GM12878 (cell line): ENCODE data around the gene TNFAIP1. TPM values are rescaled to one million over a fixed set of nuclear protein-coding genes. Genes with fewer than 3 reads are reported as not detected.

Experiments used
- ATAC-seq: fragments of 200-7000 bp; cut with Tn5 transposase; 3 replicates; pipeline ENCODE4 v1.9.1; 2020; ENCODE audit warnings: mild to moderate bottlenecking, moderate library complexity
- BruUV-seq: library from RNA; stranded (reverse); fragments of 400-500 nt; replicated peaks from 2 replicates; lab custom pipeline; 2021; lab: Mats Ljungman, UMichigan
- CTCF ChIA-PET: fragments of 300-600 bp; sonication (Branson Sonifier 250); formaldehyde crosslinking; extraction: SDS; loops from one replicate; lab custom pipeline; 2021; ENCODE audit warnings: inconsistent platforms; lab: Yijun Ruan, JAX
- POLR2A ChIA-PET: fragments of 350-600 bp; formaldehyde crosslinking; extraction: SDS; loops from one replicate; lab custom pipeline; 2021; ENCODE audit warnings: inconsistent platforms; lab: Charles Lee
- RAD21 ChIA-PET: fragments of 300-600 bp; sonication (Branson Sonifier 250); formaldehyde crosslinking; loops from one replicate; lab custom pipeline; 2023; ENCODE audit warnings: antibody characterized with exemption; ENCODE audit not compliant: unreplicated experiment; lab: Charles Lee
- SMC1A ChIA-PET: fragments of 300-600 bp; sonication (Branson Sonifier 250); formaldehyde crosslinking; loops from one replicate; lab custom pipeline; 2023; ENCODE audit not compliant: unreplicated experiment, uncharacterized antibody; lab: Charles Lee
- DNase-seq: peaks from one replicate; pipeline ENCODE4 v3.0.0-alpha.2; 2011; ENCODE audit warnings: low read depth, low spot score
- FAIRE-seq: peaks from 3 replicates; lab custom pipeline; 2011; peaks lifted over from hg19 to GRCh38; lab: Jason Lieb, UNC
- H2AFZ ChIP-seq: 2 replicates; pipeline ENCODE4 v1.6.0; 2011; ENCODE audit warnings: low read depth, low read length, control low read depth; ENCODE audit not compliant: control insufficient read depth
- H3K27ac ChIP-seq: 2 replicates; pipeline ENCODE4 v1.5.1; 2011; ENCODE audit warnings: control low read depth; ENCODE audit not compliant: control insufficient read depth, insufficient read depth
- H3K27me3 ChIP-seq, 2 experiments: replicated peaks in 1 of 2; 2 replicates each; pipeline versions ENCODE4 v1.6.0 to v1.6.1; 2011; ENCODE audit warnings: low read length in 1 of 2; ENCODE audit not compliant: control insufficient read depth in 2 of 2, insufficient read depth in 2 of 2
- H3K36me3 ChIP-seq, 2 experiments: 2 replicates each; pipeline ENCODE4 v1.5.1; 2011; ENCODE audit warnings: low read length in 1 of 2; ENCODE audit not compliant: control insufficient read depth in 2 of 2, insufficient read depth in 2 of 2
- H3K4me1 ChIP-seq: 2 replicates; pipeline ENCODE4 v1.6.1; 2011; ENCODE audit warnings: mild to moderate bottlenecking, low read length, moderate library complexity, mixed read lengths; ENCODE audit not compliant: control insufficient read depth, insufficient read depth
- H3K4me2 ChIP-seq: 2 replicates; pipeline ENCODE4 v1.6.0; 2011; ENCODE audit warnings: control low read depth; ENCODE audit not compliant: control insufficient read depth, insufficient read depth
- H3K4me3 ChIP-seq: fragments of 200-600 bp; sonication (generic); 2 replicates; pipeline ENCODE4 v1.5.1; 2016
- H3K79me2 ChIP-seq: 2 replicates; pipeline ENCODE4 v1.6.0; 2011; ENCODE audit warnings: low read length; ENCODE audit not compliant: control insufficient read depth, insufficient read depth
- H3K9ac ChIP-seq: 2 replicates; pipeline ENCODE4 v1.8.0; 2011; ENCODE audit warnings: low read length, control low read depth, mixed read lengths; ENCODE audit not compliant: control insufficient read depth, insufficient read depth
- H3K9me3 ChIP-seq: replicated peaks from 3 replicates; pipeline ENCODE4 v1.5.1; 2011; ENCODE audit warnings: mild to moderate bottlenecking, low read length; ENCODE audit not compliant: control insufficient read depth, insufficient read depth
- H4K20me1 ChIP-seq: 2 replicates; pipeline ENCODE4 v1.6.0; 2011; ENCODE audit not compliant: control insufficient read depth, insufficient read depth
- DPF2 ChIP-seq: fragments of 450-650 bp; IDR thresholded peaks from 2 replicates; pipeline ENCODE4 v1.6.1; 2017; ENCODE audit warnings: mild to moderate bottlenecking
- ELK1 ChIP-seq: IDR thresholded peaks from 2 replicates; pipeline ENCODE4 v1.6.1; 2012; ENCODE audit warnings: low read depth, low read length, improper control_type of control experiment
- IKZF2 ChIP-seq, 2 experiments: fragments of 450-650 bp; IDR thresholded peaks; 2 replicates each; pipeline ENCODE4 v1.6.1; 2017; ENCODE audit warnings: mild to moderate bottlenecking in 2 of 2, moderate library complexity in 2 of 2
- MAX ChIP-seq: IDR thresholded peaks from 2 replicates; pipeline ENCODE4 v1.6.1; 2012; ENCODE audit warnings: low read depth, low read length, improper control_type of control experiment
- MXI1 ChIP-seq: fragments of 150-350 bp; IDR thresholded peaks from 2 replicates; pipeline ENCODE4 v1.6.1; 2011; ENCODE audit warnings: low read depth, mild to moderate bottlenecking, inconsistent platforms, low read length, improper control_type of control experiment
- NRF1 ChIP-seq: conservative IDR thresholded peaks from 2 replicates; pipeline ENCODE4 v1.6.1; 2011; ENCODE audit warnings: mild to moderate bottlenecking, low read depth, low read length, improper control_type of control experiment
- PAX5 ChIP-seq: IDR thresholded peaks from 2 replicates; pipeline ENCODE4 v1.6.1; 2011; ENCODE audit warnings: low read depth, low read length, borderline replicate concordance
- SMAD1 ChIP-seq: fragments of 450-650 bp; IDR thresholded peaks from 2 replicates; pipeline ENCODE4 v1.6.1; 2018; ENCODE audit warnings: mild to moderate bottlenecking, low read depth; ENCODE audit not compliant: partially characterized antibody
- SPI1 ChIP-seq: IDR thresholded peaks from 2 replicates; pipeline ENCODE4 v1.6.1; 2011; ENCODE audit warnings: low read depth, mild to moderate bottlenecking, low read length, moderate library complexity, borderline replicate concordance; ENCODE audit not compliant: insufficient read depth
- SUPT20H ChIP-seq: IDR thresholded peaks from 2 replicates; pipeline ENCODE4 v1.6.1; 2011; ENCODE audit warnings: low read depth, mild to moderate bottlenecking, low read length, moderate library complexity, borderline replicate concordance; ENCODE audit not compliant: control insufficient read depth
- TCF12 ChIP-seq: IDR thresholded peaks from 2 replicates; pipeline ENCODE4 v1.6.1; 2011; ENCODE audit warnings: low read depth, mild to moderate bottlenecking, low read length
- TCF3 ChIP-seq: IDR thresholded peaks from 2 replicates; pipeline ENCODE4 v1.6.1; 2012; ENCODE audit warnings: low read depth, mild to moderate bottlenecking, low read length, borderline replicate concordance; ENCODE audit not compliant: insufficient read depth
- ZBTB40 ChIP-seq: fragments of 450-650 bp; IDR thresholded peaks from 2 replicates; pipeline ENCODE4 v1.6.1; 2016; ENCODE audit warnings: mild to moderate bottlenecking, moderate library complexity, borderline replicate concordance
- ZNF207 ChIP-seq: fragments of 450-650 bp; IDR thresholded peaks from 2 replicates; pipeline ENCODE4 v1.6.1; 2014; ENCODE audit warnings: antibody characterized with exemption, mild to moderate bottlenecking, borderline replicate concordance
- ZNF274 ChIP-seq: IDR thresholded peaks from one replicate; pipeline ENCODE4 v1.8.0; 2011; ENCODE audit not compliant: insufficient read length, insufficient read depth
- ZNF622 ChIP-seq: fragments of 450-650 bp; IDR thresholded peaks from 2 replicates; pipeline ENCODE4 v1.6.1; 2017; ENCODE audit warnings: mild to moderate bottlenecking, inconsistent platforms
- ZZZ3 ChIP-seq: IDR thresholded peaks from 2 replicates; pipeline ENCODE4 v1.6.1; 2011; ENCODE audit warnings: low read depth; ENCODE audit not compliant: control insufficient read depth, insufficient read length
- WGBS: methylation state at CpG from one replicate; pipeline ENCODE4 v1.1.6; 2016; ENCODE audit warnings: low lambda C conversion rate; ENCODE audit not compliant: insufficient replicate concordance, insufficient coverage; ENCODE audit errors: missing lambda C conversion rate; 5-methylcytosine and 5-hydroxymethylcytosine counted together
- in situ Hi-C: fragments of 300-500 bp; cut with MboI; formaldehyde crosslinking; loops from 9 replicates; pipeline ENCODE4 v1.14.3; 2018; ENCODE audit warnings: mixed read lengths
- intact Hi-C: fragments of 100-400 bp; cut with micrococcal nuclease; formaldehyde crosslinking; loops from one replicate; pipeline ENCODE4 v1.14.2; 2022; ENCODE audit not compliant: unreplicated experiment
- polyA plus RNA-seq, 11 experiments: library from polyadenylated mRNA; depleted of rRNA in 4 of 11; unstranded in 6 of 11; stranded (reverse) in 5 of 11; fragments of >200 nt; fragmentation: Nextera tagmentation in 4 of 11; fragmentation: Illumina TruSeq in 1 of 11; extraction: Ambion mirVana in 4 of 11; extraction: Trizol in 1 of 11; gene quantifications; 1 replicate in 1 of 11; 2 replicates in 10 of 11; pipeline versions ENCODE4 v1.2.1 to v1.2.3, GENCODE V29; 2011 to 2016; ENCODE audit warnings: inconsistent platforms in 2 of 11, missing spikeins in 2 of 11, low read depth in 1 of 11
- total RNA-seq, 4 experiments: library from RNA; depleted of rRNA in 3 of 4; stranded (reverse); fragments of >200 nt in 3 of 4; fragmentation: Illumina TruSeq in 1 of 4; extraction: Trizol in 1 of 4; gene quantifications; 2 replicates each; pipeline versions ENCODE4 v1.2.1 to v1.2.3, GENCODE V29; 2013 to 2021

The TNFAIP1 gene
- total and polyA plus RNA-seq, 10 of the 15 experiments (the other 5 are each of a cell fraction or from before 2014, with no cell fraction given) = 1.8 to 16.9 (median 11.7) TPM

GRCh38 chr17:28370744-28371103 lies 35.2 kb downstream of the TNFAIP1 start:
- no peaks in the 10 kb centered on the region for H3K27me3 ChIP-seq
- H3K4me3 ChIP-seq = peak overlapping the region; percentile 9; the same call in 1 of the 2 replicates
- H3K36me3 ChIP-seq = no peaks in the 10 kb centered on the region
- no peak overlapping the region for H3K9ac ChIP-seq
- H3K4me2 ChIP-seq = peak overlapping the region; percentile 93; the same call in 1 of the 2 replicates
- in situ Hi-C loops (loop anchor here (10.0 kb wide), 1 partner anchor 174 kb away; no protein-coding TSS in a partner anchor), intact Hi-C loops (loop anchor here (10.0 kb wide), 2 partner anchors 64 to 174 kb away; no protein-coding TSS in a partner anchor)
- FAIRE-seq (no peak), DNase-seq (no peak), ATAC-seq (no peak)
- peaks cover 7% of the 10 kb centered on the region for H3K4me1 ChIP-seq
- CTCF ChIA-PET = interaction anchor here (0.6 to 1.7 kb wide), 2 partner anchors 46 to 351 kb away, joined by 3 to 5 read pairs; no protein-coding TSS in a partner anchor
- peak overlapping the region; percentile 65; the same call in 1 of the 2 replicates for H2AFZ ChIP-seq
- H4K20me1 ChIP-seq = peaks cover 3% of the 10 kb centered on the region; the same call in 1 of the 2 replicates
- SMC1A ChIA-PET = interaction anchor here (1.2 to 1.5 kb wide), 2 partner anchors 46 to 113 kb away, joined by 3 to 5 read pairs; no protein-coding TSS in a partner anchor
- POLR2A ChIA-PET = interaction anchor here (1.2 kb wide), 1 partner anchor 238 kb away, joined by 3 read pairs; no protein-coding TSS in a partner anchor
- H3K9me3 ChIP-seq = no peaks in the 10 kb centered on the region
- 100% methylated on average over 1 of the region's 1 CpG for WGBS
- RAD21 ChIA-PET = no interaction called here
- BruUV-seq = no TSS peak
- no peak overlapping the region for H3K27ac ChIP-seq
- peaks cover 2% of the 10 kb centered on the region; the same call in 1 of the 2 replicates for H3K79me2 ChIP-seq
- TF ChIP-seq SPI1 = no peak
- no peak for TF ChIP-seq ZZZ3
- no peak for TF ChIP-seq MXI1
- TF ChIP-seq SMAD1 = no peak
- no peak for TF ChIP-seq SUPT20H
- TF ChIP-seq NRF1 = no peak
- no peak for TF ChIP-seq ZBTB40
- no peak for TF ChIP-seq ZNF622
- TF ChIP-seq TCF3 = no peak
- no peak for TF ChIP-seq IKZF2 (IDR thresholded peaks at IDR 0.05)
- TF ChIP-seq MAX = no peak
- TF ChIP-seq ZNF274 = no peak
- TF ChIP-seq TCF12 = no peak
- TF ChIP-seq PAX5 = no peak
- TF ChIP-seq ELK1 = no peak
- TF ChIP-seq DPF2 = no peak
- TF ChIP-seq ZNF207 = no peak
